CD14-positive monocyte (primary cell): ENCODE results near the gene FBXL13. TPM values are rescaled to one million over a fixed set of nuclear protein-coding genes. Genes with fewer than 3 reads are reported as not detected.

Experiments
- DNase-seq, 3 donors: peaks; one replicate each; pipeline ENCODE4 v3.0.0-alpha.2; 2011 to 2022
- H2AFZ ChIP-seq: 2 replicates; pipeline ENCODE4 v1.6.0; 2012; ENCODE audit warnings: mild to moderate bottlenecking, low read depth, low read length, inconsistent platforms; ENCODE audit not compliant: insufficient read depth, poor library complexity, severe bottlenecking
- H3K27ac ChIP-seq, 2 donors: 1 replicate in 1 of 2; 2 replicates in 1 of 2; pipeline ENCODE4 v1.5.1; 2012 to 2013; ENCODE audit warnings: low read length in 2 of 2, control low read depth in 1 of 2, inconsistent platforms in 1 of 2, low read depth in 1 of 2, mild to moderate bottlenecking in 1 of 2
- H3K27me3 ChIP-seq, 2 donors: one replicate each; pipeline versions ENCODE4 v1.6.0 to v1.6.1; 2011 to 2013; ENCODE audit warnings: low read length in 2 of 2; ENCODE audit not compliant: control insufficient read depth in 2 of 2, insufficient read depth in 2 of 2
- H3K36me3 ChIP-seq, 2 donors: replicated peaks in 1 of 2; 1 replicate in 1 of 2; 2 replicates in 1 of 2; pipeline versions ENCODE4 v1.5.1 to v1.6.1; 2012 to 2013; ENCODE audit warnings: low read length in 2 of 2, control low read depth in 1 of 2, inconsistent platforms in 1 of 2, mild to moderate bottlenecking in 1 of 2; ENCODE audit not compliant: insufficient read depth in 2 of 2, control insufficient read depth in 1 of 2
- H3K4me1 ChIP-seq, 2 donors: 1 replicate in 1 of 2; 2 replicates in 1 of 2; pipeline versions ENCODE4 v1.5.1 to v1.6.1; 2012 to 2013; ENCODE audit warnings: low read length in 2 of 2, control low read depth in 1 of 2, inconsistent platforms in 1 of 2, mild to moderate bottlenecking in 1 of 2, moderate library complexity in 1 of 2; ENCODE audit not compliant: insufficient read depth in 2 of 2, control insufficient read depth in 1 of 2
- H3K4me2 ChIP-seq: replicated peaks from 2 replicates; pipeline ENCODE3; 2012; ENCODE audit warnings: low read length, moderate library complexity, mild to moderate bottlenecking; ENCODE audit not compliant: poor library complexity, severe bottlenecking; ENCODE audit errors: extremely low read depth
- H3K4me3 ChIP-seq, 3 experiments: fragments of 200-600 bp in 1 of 3; sonication (generic) in 1 of 3; replicated peaks in 1 of 3; 1 replicate in 2 of 3; 2 replicates in 1 of 3; pipeline ENCODE4 v1.5.1; 2011 to 2013; ENCODE audit warnings: low read length in 3 of 3, mild to moderate bottlenecking in 3 of 3, control low read depth in 2 of 3, low read depth in 2 of 3, inconsistent platforms in 1 of 3, moderate library complexity in 1 of 3
- H3K79me2 ChIP-seq: 2 replicates; pipeline ENCODE4 v1.6.0; 2012; ENCODE audit warnings: mild to moderate bottlenecking, control low read depth, inconsistent platforms, low read length, moderate library complexity; ENCODE audit not compliant: insufficient read depth
- H3K9ac ChIP-seq: 2 replicates; pipeline ENCODE4 v1.6.0; 2017; ENCODE audit warnings: low read length, mild to moderate bottlenecking; ENCODE audit not compliant: insufficient read depth, poor library complexity, severe bottlenecking
- H3K9me3 ChIP-seq, 2 donors: replicated peaks in 1 of 2; 1 replicate in 1 of 2; 2 replicates in 1 of 2; pipeline versions ENCODE4 v1.5.1 to v1.6.1; 2012 to 2013; ENCODE audit warnings: low read length in 2 of 2, control low read depth in 1 of 2; ENCODE audit not compliant: control insufficient read depth in 1 of 2, insufficient read depth in 1 of 2
- H4K20me1 ChIP-seq: 2 replicates; pipeline ENCODE4 v1.6.0; 2012; ENCODE audit warnings: mild to moderate bottlenecking, low read length, control low read depth, moderate library complexity; ENCODE audit not compliant: insufficient read depth
- H3K27ac Mint-ChIP-seq, 7 donors: one replicate each; pipeline ENCODE4 v1.8.0; 2020; ENCODE audit warnings: mild to moderate bottlenecking in 7 of 7, mixed read lengths in 7 of 7, moderate library complexity in 6 of 7, inconsistent platforms in 2 of 7
- H3K27me3 Mint-ChIP-seq, 3 donors: one replicate each; pipeline ENCODE4 v1.8.0; 2021 to 2022; ENCODE audit warnings: low read depth in 3 of 3, mild to moderate bottlenecking in 3 of 3, mixed read lengths in 3 of 3, moderate library complexity in 3 of 3, inconsistent platforms in 1 of 3
- H3K36me3 Mint-ChIP-seq, 2 donors: one replicate each; pipeline ENCODE4 v1.8.0; 2020; ENCODE audit warnings: mixed read lengths in 2 of 2, inconsistent platforms in 1 of 2, mild to moderate bottlenecking in 1 of 2
- H3K4me1 Mint-ChIP-seq: one replicate; pipeline ENCODE4 v1.8.0; 2020; ENCODE audit warnings: mild to moderate bottlenecking, mixed read lengths
- H3K4me3 Mint-ChIP-seq, 2 donors: one replicate each; pipeline ENCODE4 v1.8.0; 2020; ENCODE audit warnings: mild to moderate bottlenecking in 2 of 2, mixed read lengths in 2 of 2, moderate library complexity in 1 of 2
- H3K9me3 Mint-ChIP-seq, 7 donors: one replicate each; pipeline ENCODE4 v1.8.0; 2020 to 2022; ENCODE audit warnings: mixed read lengths in 7 of 7, mild to moderate bottlenecking in 6 of 7, moderate library complexity in 6 of 7, inconsistent platforms in 2 of 7
- CTCF ChIP-seq: fragments of 200-600 bp; IDR thresholded peaks from one replicate; pipeline ENCODE4 v1.8.0; 2022; ENCODE audit warnings: antibody characterized with exemption, mild to moderate bottlenecking
- WGBS: methylation state at CpG from one replicate; pipeline ENCODE4 v1.1.5; 2013; ENCODE audit warnings: missing lambda C conversion rate; ENCODE audit not compliant: insufficient coverage; 5-methylcytosine and 5-hydroxymethylcytosine counted together
- intact Hi-C, 2 donors: fragments of 100-400 bp; cut with micrococcal nuclease; formaldehyde crosslinking; loops; one replicate each; pipeline versions ENCODE4 v1.15.0 to v1.15.1; 2023
- polyA minus RNA-seq: library from RNA; depleted of rRNA, polyadenylated mRNA; stranded (reverse); fragments of >200 nt; gene quantifications from 2 replicates; pipeline ENCODE4 v1.2.3, GENCODE V29; 2012
- polyA plus RNA-seq, 3 donors: library from polyadenylated mRNA; depleted of rRNA in 1 of 3; unstranded in 2 of 3; stranded (reverse) in 1 of 3; fragments of 300-500 nt in 2 of 3; fragments of >200 nt in 1 of 3; fragmentation: Illumina TruSeq in 2 of 3; gene quantifications; 1 replicate in 2 of 3; 2 replicates in 1 of 3; pipeline ENCODE4 v1.2.3, GENCODE V29; 2012 to 2021
- total RNA-seq, 12 experiments: library from RNA in 1 of 12; stranded (reverse) in 1 of 12; fragments of 120-200 nt in 1 of 12; gene quantifications; one replicate each; pipeline ENCODE4 v1.2.4 and lab custom pipeline; 2013 to 2026; ENCODE audit warnings: mixed read lengths in 6 of 12, inconsistent platforms in 1 of 12

Gene FBXL13
- 0.15 TPM for total RNA-seq (2013)
- polyA plus RNA-seq: under 1 TPM in 1 of 3 donors, not detected in 2; 0.05 TPM
- 0.08 and 0.14 TPM in 2 replicates for polyA minus RNA-seq
- 0.08 to 3.2 (median 0.92) reads per million in 11 experiments for total RNA-seq (lab: John Stamatoyannopoulos, UW)

DNA sequence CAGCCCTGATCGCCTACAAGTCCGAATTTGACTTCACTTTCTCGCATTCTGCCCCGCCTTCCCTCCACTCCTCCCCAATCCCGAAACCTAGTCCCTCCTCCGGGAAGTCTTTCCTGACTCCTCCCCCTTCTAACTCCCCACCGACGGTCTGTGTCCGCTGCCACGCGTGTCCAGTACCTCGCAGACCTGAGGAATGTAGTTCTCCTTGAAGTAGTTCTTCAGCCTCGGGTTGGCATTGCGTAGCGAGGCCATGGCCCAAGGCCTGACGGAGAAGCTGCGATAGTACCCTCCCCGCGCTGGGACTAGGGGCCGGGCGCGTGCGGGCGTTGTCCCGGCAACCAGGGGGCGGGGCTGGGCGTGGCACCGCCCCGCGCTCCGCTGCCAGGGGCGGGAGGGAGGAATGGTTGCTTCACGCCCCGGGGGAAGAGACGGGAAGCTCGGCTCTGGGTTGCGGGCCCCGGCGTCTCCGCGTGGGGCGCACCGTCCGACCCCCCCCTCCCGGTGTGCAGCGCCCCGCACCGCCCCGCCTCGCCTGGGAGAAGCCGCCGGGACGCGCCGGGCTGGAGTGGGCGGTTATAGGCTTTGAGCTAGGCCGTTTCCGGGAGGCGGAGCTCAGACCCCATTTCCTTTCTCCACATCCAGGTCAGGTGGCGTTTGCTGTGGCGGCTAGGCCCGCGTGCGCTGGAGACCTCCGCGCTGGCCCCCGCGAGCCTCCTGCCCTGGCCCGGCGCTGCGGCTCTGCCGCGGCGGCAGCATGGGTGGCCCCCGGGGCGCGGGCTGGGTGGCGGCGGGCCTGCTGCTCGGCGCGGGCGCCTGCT is at the start of gene FBXL13, which contains the start of gene ARMC10:
Gene FBXL13, minus strand, starts transcription at position 278 of the 818 bp plus-strand sequence.
Gene ARMC10, plus strand, starts transcription at position 622 of the 818 bp plus-strand sequence. Its CDS starts 133 bp downstream, at position 755.
- H3K4me1 Mint-ChIP-seq: peaks cover 41% of the 10 kb centered on the region
- H3K36me3 Mint-ChIP-seq: peaks cover under 1 to 10% of the 10 kb centered on the region in 2 donors
- peak; percentile 91 to 93 (median 93) for DNase-seq

More for the DNA sequence above, at the start of gene FBXL13, which contains the start of gene ARMC10:
- H3K4me1 ChIP-seq: peaks cover 34 to 45% of the 10 kb centered on the region in 2 donors
- H3K4me3 Mint-ChIP-seq: peak within 1 kb of the TSS; percentile 93 to 98
- peak within 1 kb of the TSS; percentile 71 to 89 (median 81) for H3K4me3 ChIP-seq
- TF ChIP-seq CTCF: peak; percentile 66
- H4K20me1 ChIP-seq: no peaks in the 10 kb centered on the region
- H3K27ac Mint-ChIP-seq: peak within 1 kb of the TSS; percentile 79 to 97 (median 96)
- peak within 1 kb of the TSS; percentile 37 to 76 for H3K27ac ChIP-seq
- intact Hi-C loops: loop anchor here in 1 of 2 donors (5.0 to 10.0 kb wide), 2 partner anchors 73 to 220 kb away; partner anchors contain the start of genes NAPEPLD and PMPCB
- H3K9ac ChIP-seq: peak within 1 kb of the TSS; percentile 75
- H2AFZ ChIP-seq: peak within 1 kb of the TSS; percentile 94
- H3K79me2 ChIP-seq: peaks cover 33% of the 10 kb centered on the region
- peak within 1 kb of the TSS; percentile 98 for H3K4me2 ChIP-seq
- WGBS: under 1% methylated on average over 77 of the region's 83 CpGs
- no peaks in the 10 kb centered on the region for H3K36me3 ChIP-seq
- no peaks in the 10 kb centered on the region for H3K27me3 Mint-ChIP-seq
- peaks cover 4 to 10% (median 9%) of the 10 kb centered on the region in 7 donors for H3K9me3 Mint-ChIP-seq
- peaks cover 0 to 4% of the 10 kb centered on the region in 2 donors for H3K9me3 ChIP-seq
- no peaks in the 10 kb centered on the region for H3K27me3 ChIP-seq
